Dendritic cell treated with granulocyte-macrophage colony-stimulating factor and Interleukin-4, amounts not matched to agents 40 ng/mL and 50 ng/mL, for 4 days (primary cell): ENCODE measurements around the gene SNED1.

Experiments used
- H3K27ac Mint-ChIP-seq: one replicate; pipeline ENCODE4 v1.8.0; 2022; ENCODE audit warnings: mild to moderate bottlenecking, mixed read lengths
- H3K27me3 Mint-ChIP-seq: one replicate; pipeline ENCODE4 v1.8.0; 2022; ENCODE audit warnings: mild to moderate bottlenecking, mixed read lengths
- H3K36me3 Mint-ChIP-seq: one replicate; pipeline ENCODE4 v1.8.0; 2022; ENCODE audit warnings: low read depth, mixed read lengths
- H3K4me1 Mint-ChIP-seq: one replicate; pipeline ENCODE4 v1.8.0; 2022; ENCODE audit warnings: low read depth, mixed read lengths
- H3K4me3 Mint-ChIP-seq: one replicate; pipeline ENCODE4 v1.8.0; 2022; ENCODE audit warnings: mild to moderate bottlenecking, moderate library complexity, mixed read lengths
- H3K9me3 Mint-ChIP-seq: one replicate; pipeline ENCODE4 v1.8.0; 2022; ENCODE audit warnings: mixed read lengths
- intact Hi-C: fragments of 100-400 bp; cut with micrococcal nuclease; formaldehyde crosslinking; loops from one replicate; pipeline ENCODE4 v1.15.0; 2022

Gene SNED1

GRCh38 chr2:240990726-240991377, 7.6 kb upstream of the SNED1 start:
- intact Hi-C loops = no loop called here
- Mint-ChIP-seq H3K27ac (no peak overlapping the region), H3K27me3 (peaks cover 42% of the 10 kb centered on the region), H3K4me1 (peaks cover 38% of the 10 kb centered on the region), H3K9me3 (no peaks in the 10 kb centered on the region), H3K36me3 (no peaks in the 10 kb centered on the region), H3K4me3 (no peak overlapping the region)

GRCh38 chr2:240991378-240992263, 6.8 kb upstream of the SNED1 start:
- Mint-ChIP-seq H3K4me3 (no peak overlapping the region), H3K9me3 (no peaks in the 10 kb centered on the region), H3K27me3 (peaks cover 47% of the 10 kb centered on the region), H3K4me1 (peaks cover 37% of the 10 kb centered on the region), H3K27ac (no peak overlapping the region), H3K36me3 (no peaks in the 10 kb centered on the region)
- intact Hi-C loops = no loop called here

DNA sequence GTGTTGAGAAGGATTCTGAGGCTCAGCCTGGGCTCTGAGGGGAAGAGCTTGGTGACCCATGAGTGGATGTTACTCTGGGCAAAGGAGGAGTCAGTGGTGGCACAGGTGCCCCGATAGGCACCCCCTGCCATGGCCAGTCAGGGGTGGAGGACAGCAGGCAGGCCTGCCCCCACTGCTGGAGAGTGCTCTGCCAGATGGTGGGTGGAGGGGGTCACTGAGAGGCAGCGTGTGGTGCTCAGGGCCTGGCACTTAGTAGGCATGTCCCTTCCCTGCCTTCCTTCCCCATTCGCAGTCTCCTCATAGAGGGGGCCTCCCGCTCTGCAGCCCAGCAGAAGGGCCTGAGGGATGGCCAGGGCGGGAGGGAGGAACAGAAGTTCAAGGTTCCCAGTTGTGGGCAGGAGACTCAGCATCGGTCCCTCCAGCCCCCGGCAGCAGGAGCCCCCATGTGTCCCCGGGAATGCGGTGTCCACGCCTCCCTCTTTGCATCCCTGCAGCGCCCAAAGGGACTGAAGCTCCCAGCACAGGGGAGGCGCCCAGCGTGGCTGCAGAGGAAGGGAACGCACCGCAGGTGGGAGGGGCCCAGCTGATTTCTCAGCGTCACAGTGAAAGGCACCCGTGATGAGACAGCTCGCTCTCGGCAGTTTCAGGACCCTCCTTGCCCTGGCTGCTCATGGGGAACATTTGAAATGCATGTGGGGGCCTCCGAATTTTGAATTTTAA, 5.7 kb upstream of the SNED1 start:
- Mint-ChIP-seq H3K27ac (no peak overlapping the region), H3K36me3 (no peaks in the 10 kb centered on the region), H3K4me1 (peaks cover 32% of the 10 kb centered on the region), H3K27me3 (peaks cover 58% of the 10 kb centered on the region), H3K4me3 (no peak overlapping the region), H3K9me3 (no peaks in the 10 kb centered on the region)
- intact Hi-C loops = no loop called here

DNA sequence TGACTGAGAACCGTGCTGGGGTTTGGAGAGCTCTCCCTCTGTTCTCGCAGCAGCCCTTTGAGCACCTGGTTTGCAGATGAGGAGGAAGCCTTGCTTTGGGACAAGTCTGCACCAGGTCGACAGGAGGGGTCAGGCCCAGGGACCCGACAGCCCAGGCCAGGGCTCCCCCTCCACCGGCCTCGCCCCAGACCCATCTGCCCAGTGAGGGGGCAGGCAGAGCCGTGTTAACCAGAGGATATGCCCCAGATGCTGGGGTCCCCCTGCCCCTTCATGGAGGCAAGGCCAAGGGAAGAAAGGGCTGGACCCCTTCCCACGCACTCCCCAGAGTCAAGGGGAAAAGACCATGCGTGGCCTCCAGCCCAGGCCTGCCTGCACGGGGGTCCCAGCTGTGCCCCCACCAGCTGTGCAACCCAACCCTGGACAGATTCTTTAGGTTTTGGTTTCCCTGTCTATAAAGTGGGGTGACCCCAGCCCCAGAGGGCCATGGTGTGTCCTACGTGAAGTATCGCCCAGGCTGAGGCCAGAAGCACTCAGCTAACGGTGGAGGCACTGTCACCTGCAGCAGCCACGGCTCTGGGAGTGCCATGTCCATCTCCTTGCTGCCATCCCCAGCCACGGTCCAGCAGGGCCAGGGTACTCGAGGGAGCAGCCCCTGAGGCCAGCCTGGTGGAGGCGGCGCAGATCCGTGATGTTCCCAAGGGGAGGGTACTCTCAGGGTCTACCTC, 4.8 kb upstream of the SNED1 start:
- Mint-ChIP-seq H3K27me3 (peaks cover 61% of the 10 kb centered on the region), H3K4me1 (peaks cover 26% of the 10 kb centered on the region), H3K9me3 (no peaks in the 10 kb centered on the region), H3K4me3 (no peak overlapping the region), H3K36me3 (no peaks in the 10 kb centered on the region), H3K27ac (no peak overlapping the region)
- intact Hi-C loops = no loop called here

GRCh38 chr2:240994171-240994896, 4.1 kb upstream of the SNED1 start:
- Mint-ChIP-seq H3K27ac (no peak overlapping the region), H3K4me1 (peaks cover 26% of the 10 kb centered on the region), H3K36me3 (no peaks in the 10 kb centered on the region), H3K27me3 (peaks cover 61% of the 10 kb centered on the region), H3K4me3 (no peak overlapping the region), H3K9me3 (no peaks in the 10 kb centered on the region)
- intact Hi-C loops = no loop called here

- intact Hi-C loops = no loop called here
- Mint-ChIP-seq H3K4me3 (no peak overlapping the region), H3K9me3 (no peaks in the 10 kb centered on the region), H3K4me1 (peaks cover 34% of the 10 kb centered on the region), H3K27me3 (peaks cover 71% of the 10 kb centered on the region), H3K27ac (no peak overlapping the region), H3K36me3 (peaks cover 7% of the 10 kb centered on the region)
Observed at GRCh38 chr2:240995041-240996021, 3.1 kb upstream of the SNED1 start.

DNA sequence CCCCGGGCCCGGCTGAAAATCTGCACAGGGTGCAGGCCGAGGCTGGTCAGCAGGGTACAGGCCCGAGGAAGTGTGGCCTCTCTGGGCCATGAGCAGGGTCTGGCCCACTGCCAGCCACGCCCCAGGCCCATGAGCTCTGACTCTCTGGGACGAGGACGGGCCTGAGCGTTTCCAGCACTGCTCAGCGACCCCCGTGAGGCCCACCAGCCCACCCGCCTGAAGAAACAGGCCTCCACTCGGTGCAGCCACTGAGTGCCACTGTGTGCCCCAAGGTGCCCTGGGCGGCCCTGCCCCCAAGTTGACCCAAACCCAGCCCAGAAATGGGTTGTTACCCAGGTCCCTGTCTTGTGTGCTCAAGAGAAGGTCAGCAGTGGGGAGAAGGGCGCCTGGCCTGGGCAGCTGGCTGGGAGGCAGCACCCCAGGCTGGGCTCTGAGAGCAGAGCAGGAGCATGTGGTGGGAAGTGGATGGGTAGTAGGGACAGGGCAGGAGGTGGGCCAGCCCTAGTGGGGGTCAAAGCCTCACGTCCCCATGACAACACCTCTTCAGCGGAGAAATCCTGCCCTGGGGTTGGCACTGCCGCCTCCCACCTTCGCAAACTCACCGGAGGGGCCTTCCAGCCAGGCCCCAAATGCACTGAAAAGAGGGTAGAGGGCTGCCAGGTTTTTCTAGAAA, 2.1 kb upstream of the SNED1 start:
- Mint-ChIP-seq H3K9me3 (no peaks in the 10 kb centered on the region), H3K27ac (no peak overlapping the region), H3K4me1 (peaks cover 34% of the 10 kb centered on the region), H3K27me3 (peaks cover 81% of the 10 kb centered on the region), H3K4me3 (no peak overlapping the region), H3K36me3 (peaks cover 8% of the 10 kb centered on the region)
- intact Hi-C loops = no loop called here

DNA sequence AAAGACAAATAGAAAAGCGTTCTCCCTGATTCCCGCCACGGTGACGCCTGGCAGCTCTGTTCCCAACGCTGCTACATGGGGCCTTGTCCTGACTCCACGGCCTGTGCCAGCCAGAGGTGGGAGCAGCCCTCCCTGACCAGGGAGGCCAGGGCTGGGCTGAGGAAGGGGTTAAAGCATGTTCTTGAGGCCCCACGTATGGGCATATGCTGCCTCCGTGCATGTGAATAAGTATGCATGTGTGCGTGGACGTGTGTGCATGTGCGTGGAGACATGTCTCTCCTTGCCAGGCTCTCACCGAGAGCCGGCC, 1.6 kb upstream of the SNED1 start:
- no peak overlapping the region for H3K27ac Mint-ChIP-seq
- H3K4me3 Mint-ChIP-seq = no peak overlapping the region
- H3K27me3 Mint-ChIP-seq = peaks cover 82% of the 10 kb centered on the region
- peaks cover 8% of the 10 kb centered on the region for H3K36me3 Mint-ChIP-seq
- H3K9me3 Mint-ChIP-seq = no peaks in the 10 kb centered on the region
- intact Hi-C loops = no loop called here
- H3K4me1 Mint-ChIP-seq = peaks cover 31% of the 10 kb centered on the region

- Mint-ChIP-seq H3K36me3 (peaks cover 9% of the 10 kb centered on the region), H3K9me3 (peaks cover under 1% of the 10 kb centered on the region), H3K4me1 (peaks cover 26% of the 10 kb centered on the region), H3K27me3 (peaks cover 82% of the 10 kb centered on the region), H3K4me3 (no peak overlapping the region), H3K27ac (peak overlapping the region; percentile 42)
- intact Hi-C loops = no loop called here
Observed at GRCh38 chr2:240997141-240997855, 1.1 kb upstream of the SNED1 start.

DNA sequence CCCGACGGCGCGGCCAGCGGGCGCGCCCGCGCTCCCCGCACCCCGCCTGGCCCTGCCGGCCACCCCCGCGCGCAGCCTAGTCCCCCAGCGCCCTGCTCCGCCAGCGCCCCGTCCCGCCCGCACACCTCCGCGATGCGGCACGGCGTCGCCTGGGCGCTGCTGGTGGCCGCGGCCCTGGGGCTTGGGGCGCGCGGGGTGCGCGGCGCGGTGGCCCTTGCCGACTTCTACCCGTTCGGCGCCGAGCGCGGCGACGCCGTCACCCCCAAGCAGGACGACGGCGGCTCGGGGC, 232 bp downstream of the SNED1 start:
- intact Hi-C loops = no loop called here
- Mint-ChIP-seq H3K27me3 (peaks cover 71% of the 10 kb centered on the region), H3K9me3 (peaks cover 14% of the 10 kb centered on the region), H3K4me1 (peaks cover 16% of the 10 kb centered on the region), H3K36me3 (peaks cover 23% of the 10 kb centered on the region), H3K4me3 (peak overlapping the region; percentile 75), H3K27ac (no peak overlapping the region)

DNA sequence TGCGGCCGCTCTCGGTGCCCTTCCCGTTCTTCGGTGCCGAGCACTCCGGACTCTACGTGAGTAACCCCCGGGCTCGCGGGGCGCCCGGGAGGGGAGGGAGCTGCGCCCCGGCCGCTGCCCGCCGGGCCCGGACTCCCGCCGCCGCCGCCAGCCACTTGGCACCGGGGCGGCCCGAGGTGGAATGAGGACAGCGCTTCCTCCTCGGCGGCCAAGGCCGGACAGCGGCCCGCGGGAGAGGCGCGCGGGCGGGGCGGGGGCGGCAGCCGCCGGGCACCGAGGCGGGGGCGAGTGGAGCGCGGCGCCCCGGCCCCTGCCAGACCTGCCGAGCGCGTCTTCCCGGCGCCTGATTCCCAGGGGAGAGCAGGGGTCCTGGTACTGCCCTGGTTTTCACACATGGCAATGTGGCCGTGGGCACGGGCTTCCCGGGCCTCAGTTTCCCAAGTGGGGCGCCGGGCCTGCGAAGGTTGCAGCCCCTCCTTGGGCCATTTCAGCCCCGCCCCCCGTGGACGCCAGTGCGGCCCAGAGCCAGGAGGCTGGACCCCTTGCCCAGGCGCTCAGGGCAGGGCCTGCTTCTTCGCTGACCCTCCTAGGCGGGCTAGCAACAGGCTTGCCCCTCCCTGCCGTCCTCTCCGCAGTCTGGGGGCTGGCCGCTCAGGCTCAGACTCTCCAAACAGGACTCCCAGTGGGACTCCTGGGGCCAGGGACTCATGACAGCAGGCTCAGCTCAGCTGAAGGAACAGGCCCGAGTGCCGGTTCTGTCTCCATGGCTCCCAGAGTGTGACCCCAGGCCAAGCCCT, 775 bp downstream of the SNED1 start:
- Mint-ChIP-seq H3K27ac (no peak overlapping the region), H3K9me3 (peaks cover 19% of the 10 kb centered on the region), H3K4me1 (peaks cover 16% of the 10 kb centered on the region), H3K27me3 (peaks cover 66% of the 10 kb centered on the region), H3K4me3 (peak overlapping the region; percentile 75), H3K36me3 (peaks cover 26% of the 10 kb centered on the region)
- intact Hi-C loops = no loop called here
